AG09309 (cell line): ENCODE data around the gene FOXN3.
A peak's percentile ranks its signal among the peaks of the same experiment; 100 is the strongest.

Experiments
- DNase-seq: peaks from one replicate; pipeline ENCODE4 v3.0.0-alpha.2; 2010; ENCODE audit warnings: low read depth
- H3K4me3 ChIP-seq: 2 replicates; pipeline ENCODE4 v1.5.1; 2011; ENCODE audit warnings: mild to moderate bottlenecking, low read depth, low read length, moderate library complexity; ENCODE audit not compliant: control insufficient read depth
- TF ChIP-seq, protein P1 (sequence below): IDR thresholded peaks from 2 replicates; pipeline ENCODE4 v1.5.1; 2011; ENCODE audit warnings: mild to moderate bottlenecking, low read depth, low read length, inconsistent platforms; ENCODE audit not compliant: insufficient read depth, control insufficient read depth; ENCODE audit errors: missing control alignments

Gene FOXN3

DNA sequence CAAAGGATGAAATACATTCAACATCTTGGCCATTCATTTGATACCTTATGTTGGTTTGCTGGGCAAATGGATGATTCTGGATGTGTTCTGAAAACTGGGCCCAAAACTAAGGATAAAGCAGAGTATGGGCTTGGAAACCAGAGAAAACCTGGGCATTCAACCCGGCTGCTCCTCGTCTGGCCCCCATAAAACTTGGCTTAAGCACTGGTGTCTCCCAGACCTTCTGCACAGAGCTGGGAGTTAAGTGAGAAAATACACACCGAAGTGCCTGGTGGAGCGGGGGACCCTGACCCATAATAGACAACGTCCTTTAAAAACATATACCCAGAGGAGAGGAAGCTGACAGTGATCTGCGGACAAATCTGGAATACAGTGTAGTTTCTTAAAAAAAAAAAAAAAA, 112.5 kb downstream of the FOXN3 start:
- TF ChIP-seq, protein P1, sequence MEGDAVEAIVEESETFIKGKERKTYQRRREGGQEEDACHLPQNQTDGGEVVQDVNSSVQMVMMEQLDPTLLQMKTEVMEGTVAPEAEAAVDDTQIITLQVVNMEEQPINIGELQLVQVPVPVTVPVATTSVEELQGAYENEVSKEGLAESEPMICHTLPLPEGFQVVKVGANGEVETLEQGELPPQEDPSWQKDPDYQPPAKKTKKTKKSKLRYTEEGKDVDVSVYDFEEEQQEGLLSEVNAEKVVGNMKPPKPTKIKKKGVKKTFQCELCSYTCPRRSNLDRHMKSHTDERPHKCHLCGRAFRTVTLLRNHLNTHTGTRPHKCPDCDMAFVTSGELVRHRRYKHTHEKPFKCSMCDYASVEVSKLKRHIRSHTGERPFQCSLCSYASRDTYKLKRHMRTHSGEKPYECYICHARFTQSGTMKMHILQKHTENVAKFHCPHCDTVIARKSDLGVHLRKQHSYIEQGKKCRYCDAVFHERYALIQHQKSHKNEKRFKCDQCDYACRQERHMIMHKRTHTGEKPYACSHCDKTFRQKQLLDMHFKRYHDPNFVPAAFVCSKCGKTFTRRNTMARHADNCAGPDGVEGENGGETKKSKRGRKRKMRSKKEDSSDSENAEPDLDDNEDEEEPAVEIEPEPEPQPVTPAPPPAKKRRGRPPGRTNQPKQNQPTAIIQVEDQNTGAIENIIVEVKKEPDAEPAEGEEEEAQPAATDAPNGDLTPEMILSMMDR: no peak
- DNase-seq: no peak
- H3K4me3 ChIP-seq: no peak overlapping the region

DNA sequence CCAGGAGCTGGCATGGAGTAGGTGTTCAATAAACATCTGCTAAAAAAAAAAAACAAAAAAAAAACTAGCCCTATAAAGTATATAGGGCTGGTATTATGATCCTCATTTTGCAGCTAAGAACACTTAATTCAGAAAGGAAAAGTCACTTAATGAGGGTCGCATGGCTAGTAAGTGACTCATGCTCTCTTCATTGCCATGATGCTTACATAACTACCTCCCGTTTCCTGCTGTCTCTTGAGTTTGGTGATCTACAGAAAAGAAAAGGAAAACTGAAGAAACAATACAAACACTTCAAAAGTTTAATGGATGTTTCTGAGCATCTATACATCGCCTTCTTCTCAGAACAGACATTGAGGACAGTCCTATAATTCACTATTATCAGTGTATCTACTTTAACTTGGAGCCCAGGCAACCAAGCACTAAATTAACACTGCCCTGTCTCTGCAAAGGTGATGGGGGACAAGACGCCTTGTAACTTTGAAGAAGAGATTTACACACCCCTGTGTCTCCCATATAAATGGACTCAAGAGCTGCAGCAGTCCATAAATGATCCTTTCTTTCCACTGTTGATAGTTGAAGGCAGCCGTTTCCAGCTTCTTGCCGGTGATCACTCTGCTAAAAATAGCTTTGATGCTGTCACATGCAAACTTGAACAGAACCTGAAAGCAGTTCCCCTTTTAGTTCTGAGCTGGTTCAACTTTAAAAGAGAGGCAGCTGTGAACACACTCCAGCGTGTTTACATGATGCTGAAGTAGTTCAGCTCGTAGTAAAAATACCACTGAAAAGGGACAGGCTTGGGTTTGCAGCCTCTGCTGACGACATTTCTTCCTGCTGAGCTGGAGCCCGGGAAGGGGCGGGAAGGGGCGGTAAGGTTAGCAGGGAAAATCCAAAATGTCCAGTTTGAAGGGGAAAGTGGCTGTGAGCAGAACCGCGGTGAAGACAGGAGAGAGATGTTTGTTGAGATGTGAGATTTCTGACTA, 113.3 kb downstream of the FOXN3 start:
- peak; percentile 67 for DNase-seq
- H3K4me3 ChIP-seq: peak overlapping the region; percentile 11
- TF ChIP-seq, protein P1: no peak

DNA sequence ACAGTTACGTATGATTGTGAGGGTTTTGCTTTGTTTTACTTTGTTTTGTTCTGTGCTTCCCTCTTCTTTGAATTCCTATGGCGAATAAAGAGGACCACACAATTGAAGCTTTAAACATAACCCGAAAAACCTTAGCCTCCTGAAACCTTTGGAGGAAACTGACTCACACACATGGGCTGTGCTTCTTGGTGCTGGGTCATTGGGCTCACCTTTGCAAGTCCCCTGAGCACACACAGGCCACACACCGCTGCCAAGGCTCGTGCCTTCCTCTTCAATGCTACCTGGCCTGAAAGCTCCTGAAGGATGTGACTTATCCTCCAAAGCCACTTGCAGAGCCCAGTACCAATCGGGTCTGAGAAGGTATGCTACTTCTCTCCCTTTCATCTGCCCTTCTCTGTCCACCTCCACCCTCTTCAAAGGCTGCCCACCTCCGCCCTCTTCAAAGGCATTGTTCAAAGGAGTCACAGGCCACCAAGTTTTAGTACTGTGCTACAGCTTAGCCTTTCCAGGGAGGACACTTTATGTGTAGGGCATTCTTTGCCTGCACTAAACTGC, 114.6 kb downstream of the FOXN3 start:
- no peak overlapping the region for H3K4me3 ChIP-seq
- no peak for DNase-seq
- TF ChIP-seq, protein P1: no peak

DNA sequence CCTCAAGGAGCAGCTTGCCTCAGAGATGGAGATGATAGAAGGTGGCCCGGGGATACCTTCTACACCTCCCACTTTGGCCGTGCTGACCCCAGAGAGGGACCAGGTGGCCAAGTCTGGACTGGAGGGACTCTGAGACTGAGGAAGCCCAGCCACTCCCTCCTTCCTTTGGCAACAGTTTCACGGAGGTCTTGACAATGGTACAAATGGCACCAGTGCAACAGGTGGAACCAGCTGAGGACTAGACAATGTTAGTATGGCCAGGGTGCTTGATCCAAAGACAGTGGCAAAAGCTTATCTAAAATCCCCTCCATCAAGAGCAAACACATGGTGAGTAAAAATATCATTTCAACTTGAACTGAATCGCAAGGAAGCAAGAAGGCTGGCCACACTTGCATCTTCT, 117.4 kb downstream of the FOXN3 start:
- no peak for DNase-seq

DNA sequence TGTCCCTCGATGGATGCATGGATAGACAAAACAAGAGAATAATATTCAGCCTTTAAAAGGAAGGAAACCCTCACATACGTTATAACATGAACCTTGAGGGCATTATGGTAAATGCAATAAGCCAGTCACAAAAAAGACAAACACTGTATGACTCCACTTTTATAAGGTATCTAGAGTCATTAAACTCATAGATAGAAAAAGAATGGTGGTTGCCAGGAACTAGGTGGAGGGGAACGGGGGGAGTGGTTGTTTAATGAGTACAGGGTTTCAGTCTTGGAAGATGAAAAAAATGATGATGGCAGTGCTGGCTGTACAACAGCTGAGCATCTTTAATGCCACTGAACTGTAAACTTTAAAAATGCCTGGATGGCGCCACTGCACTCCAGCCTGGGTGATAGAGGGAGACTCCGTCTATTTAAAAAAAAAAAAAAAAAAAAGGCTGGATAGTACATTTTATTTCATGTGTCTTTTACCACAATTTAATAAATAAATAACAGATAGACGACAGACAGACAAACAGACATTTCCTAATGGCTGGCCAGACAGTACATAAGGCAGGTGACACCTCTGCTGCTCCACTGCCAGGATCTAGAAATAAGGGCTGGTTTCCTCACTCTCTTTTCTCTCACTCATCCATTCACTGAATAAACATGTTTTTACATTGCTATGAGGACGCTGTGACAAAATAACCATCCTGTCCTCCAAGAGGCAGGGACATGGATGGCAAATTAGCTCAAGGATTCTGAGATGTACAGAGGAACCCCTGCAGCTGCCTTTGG, 118.8 kb downstream of the FOXN3 start:
- H3K4me3 ChIP-seq: no peak overlapping the region
- TF ChIP-seq, protein P1: no peak
- DNase-seq: no peak

More for the DNA sequence above, 117.4 kb downstream of the FOXN3 start:
- TF ChIP-seq, protein P1: no peak
- H3K4me3 ChIP-seq: no peak overlapping the region

DNA sequence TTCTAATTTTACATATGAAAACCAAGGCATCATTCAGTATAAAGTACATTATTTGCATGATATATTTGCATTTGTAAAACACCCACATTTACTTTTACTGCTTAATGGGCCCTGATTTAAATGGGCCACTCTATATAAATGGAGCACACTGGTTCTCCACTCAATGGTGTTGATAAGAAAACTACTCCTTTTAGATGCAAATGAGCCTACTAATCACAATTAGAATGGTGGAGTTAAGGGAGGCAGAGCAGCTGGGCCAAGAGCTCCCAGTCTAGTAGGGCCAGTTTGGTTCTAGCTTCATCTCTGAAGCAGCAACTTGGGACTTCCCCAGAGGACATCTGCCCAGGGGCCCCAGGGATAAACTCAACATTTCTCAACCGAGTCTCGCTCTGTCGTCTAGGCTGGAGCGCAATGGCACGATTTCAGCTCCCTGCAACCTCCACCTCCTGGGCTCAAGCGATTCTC, 120.7 kb downstream of the FOXN3 start:
- no peak for DNase-seq
- TF ChIP-seq, protein P1: no peak

More for the DNA sequence above, 120.7 kb downstream of the FOXN3 start:
- H3K4me3 ChIP-seq: no peak overlapping the region
